HG02678 (cell line): Measurements from ENCODE around the gene SLC22A13.
"Not testable (repeated sequence)": the region's sequence is repeated elsewhere in the genome, so short reads cannot be mapped to it uniquely, and the experiment has no call there.

Experiments
- ATAC-seq: cut with Tn5 transposase; IDR thresholded peaks from one replicate; pipeline ENCODE4 v1.9.1; 2021; ENCODE audit warnings: mild to moderate bottlenecking, moderate library complexity; ENCODE audit not compliant: unreplicated experiment

Gene SLC22A13, protein sequence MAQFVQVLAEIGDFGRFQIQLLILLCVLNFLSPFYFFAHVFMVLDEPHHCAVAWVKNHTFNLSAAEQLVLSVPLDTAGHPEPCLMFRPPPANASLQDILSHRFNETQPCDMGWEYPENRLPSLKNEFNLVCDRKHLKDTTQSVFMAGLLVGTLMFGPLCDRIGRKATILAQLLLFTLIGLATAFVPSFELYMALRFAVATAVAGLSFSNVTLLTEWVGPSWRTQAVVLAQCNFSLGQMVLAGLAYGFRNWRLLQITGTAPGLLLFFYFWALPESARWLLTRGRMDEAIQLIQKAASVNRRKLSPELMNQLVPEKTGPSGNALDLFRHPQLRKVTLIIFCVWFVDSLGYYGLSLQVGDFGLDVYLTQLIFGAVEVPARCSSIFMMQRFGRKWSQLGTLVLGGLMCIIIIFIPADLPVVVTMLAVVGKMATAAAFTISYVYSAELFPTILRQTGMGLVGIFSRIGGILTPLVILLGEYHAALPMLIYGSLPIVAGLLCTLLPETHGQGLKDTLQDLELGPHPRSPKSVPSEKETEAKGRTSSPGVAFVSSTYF

DNA sequence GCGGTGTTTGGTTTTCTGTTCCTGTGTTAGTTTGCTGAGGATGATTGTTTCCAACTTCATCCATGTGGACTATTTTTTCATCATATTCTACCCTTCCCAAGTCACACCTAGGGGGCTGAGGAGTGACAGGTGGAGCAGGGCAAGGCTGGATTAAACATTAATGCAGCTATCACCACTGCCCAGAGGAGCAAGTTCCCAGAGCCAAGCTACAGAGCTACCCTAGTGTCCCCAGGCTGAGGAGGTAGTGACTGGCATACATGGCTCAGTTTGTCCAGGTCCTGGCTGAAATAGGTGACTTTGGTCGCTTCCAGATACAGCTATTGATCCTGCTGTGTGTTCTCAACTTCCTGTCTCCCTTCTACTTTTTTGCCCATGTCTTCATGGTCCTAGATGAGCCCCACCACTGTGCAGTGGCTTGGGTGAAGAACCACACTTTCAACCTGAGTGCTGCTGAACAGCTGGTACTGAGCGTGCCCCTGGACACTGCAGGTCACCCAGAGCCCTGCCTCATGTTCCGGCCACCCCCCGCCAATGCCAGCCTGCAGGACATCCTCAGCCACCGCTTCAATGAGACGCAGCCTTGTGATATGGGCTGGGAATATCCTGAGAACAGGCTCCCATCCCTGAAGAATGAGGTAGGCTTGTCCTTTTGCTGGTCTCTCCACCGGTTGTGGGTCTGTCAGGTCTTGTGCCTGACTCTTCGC, at the start of gene SLC22A13:
TSS of gene SLC22A13 (plus strand) at position 209 of the 704 bp plus-strand sequence. CDS start at position 258, 49 bp downstream.
- no peak for ATAC-seq

DNA sequence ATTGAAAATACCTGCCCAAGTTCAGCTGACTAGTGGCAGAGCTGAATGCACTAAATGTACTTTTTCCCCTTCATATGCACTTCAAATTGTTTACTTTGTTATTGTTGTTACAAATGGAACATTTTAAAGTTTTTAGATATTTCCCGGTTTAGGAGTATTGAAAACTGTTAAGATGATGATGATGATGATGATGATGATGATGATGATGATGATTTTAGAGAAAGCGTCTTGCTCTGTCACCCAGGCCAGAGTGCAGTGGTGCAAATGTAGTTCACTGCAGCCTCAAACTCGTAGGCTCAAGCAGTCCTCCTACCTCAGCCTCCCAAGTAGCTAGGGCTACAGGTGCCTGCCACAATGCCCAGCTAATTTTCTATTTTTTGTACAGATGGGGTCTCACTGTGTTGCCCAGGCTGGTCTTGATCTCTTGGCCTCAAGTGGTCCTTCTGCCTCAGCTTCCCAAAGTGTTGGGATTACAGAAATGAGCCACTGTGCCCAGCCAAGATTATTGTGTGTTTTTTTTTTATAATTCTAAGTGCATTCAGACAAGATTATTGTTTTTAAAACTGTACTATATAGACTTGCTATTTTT, 45.9 kb upstream of the SLC22A13 start:
- no peak for ATAC-seq

GRCh38 chr3:38221005-38221404, 44.6 kb upstream of the SLC22A13 start:
- ATAC-seq, result no peak

DNA sequence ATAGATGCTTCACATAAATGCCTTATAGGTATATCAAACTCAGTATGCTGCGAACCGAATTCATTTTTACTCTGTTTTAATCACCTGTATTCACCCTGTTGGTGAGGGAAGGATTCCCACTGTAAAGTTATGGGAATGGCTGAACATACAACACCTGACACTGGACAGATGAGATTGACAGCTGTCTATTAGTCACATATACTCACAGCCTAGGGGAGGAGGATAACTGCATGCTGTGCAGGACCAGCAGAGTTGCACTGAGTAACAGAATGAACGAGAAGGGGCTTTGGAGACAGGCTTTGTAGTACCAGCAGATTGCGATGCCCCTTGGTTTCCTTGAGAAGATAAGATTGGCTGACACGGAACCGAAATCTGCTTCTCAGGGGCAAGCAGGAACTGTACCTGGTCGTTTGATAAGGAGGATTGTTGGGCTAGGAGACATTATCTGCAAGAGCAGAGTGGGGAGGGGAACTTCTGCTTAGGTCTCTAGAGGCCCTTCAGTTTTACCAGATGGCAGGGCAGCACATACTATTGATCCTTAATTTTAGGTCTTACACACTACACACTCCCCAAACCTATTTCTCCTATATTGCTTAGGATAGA, 43.5 kb upstream of the SLC22A13 start:
- no peak for ATAC-seq

- no peak for ATAC-seq
Observed at GRCh38 chr3:38224357-38224756, 41.3 kb upstream of the SLC22A13 start.

DNA sequence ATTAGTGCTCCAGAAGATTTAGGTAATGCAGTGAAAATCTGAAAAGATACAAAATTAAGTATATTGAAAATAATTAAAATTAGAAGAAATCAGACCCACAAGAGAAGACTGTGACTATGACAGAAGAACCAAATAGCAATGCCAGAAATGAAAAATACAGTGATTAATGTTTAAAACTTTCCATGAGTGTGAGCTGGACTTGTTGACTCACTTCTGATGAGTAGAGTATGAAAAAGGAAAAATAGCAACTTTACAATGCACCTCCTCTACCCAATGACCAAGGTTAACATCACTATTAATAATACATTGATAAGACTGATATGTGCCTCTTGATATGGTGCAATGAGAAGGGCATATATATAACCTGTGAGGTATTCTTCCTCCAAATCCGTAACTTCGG, 39.3 kb upstream of the SLC22A13 start:
- no peak for ATAC-seq

DNA sequence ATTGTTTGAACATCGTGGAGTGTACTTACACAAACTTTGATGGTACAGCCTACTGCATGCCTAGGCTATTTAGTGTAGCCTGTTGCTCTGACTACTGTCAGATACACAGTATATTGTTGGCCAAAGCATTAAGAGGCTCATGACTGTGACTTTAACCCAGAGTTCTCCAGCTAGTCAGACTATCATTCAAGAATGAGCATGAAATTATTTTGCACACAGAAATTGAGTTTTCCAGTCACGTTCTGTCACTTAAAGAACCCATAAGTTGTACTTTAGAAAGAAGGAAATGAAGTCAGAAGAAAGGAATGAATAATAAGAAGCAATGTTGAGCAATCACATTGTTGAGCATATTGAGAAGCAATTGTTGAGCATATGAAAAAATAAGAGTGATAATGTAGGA, 37.6 kb upstream of the SLC22A13 start:
- no peak for ATAC-seq

DNA sequence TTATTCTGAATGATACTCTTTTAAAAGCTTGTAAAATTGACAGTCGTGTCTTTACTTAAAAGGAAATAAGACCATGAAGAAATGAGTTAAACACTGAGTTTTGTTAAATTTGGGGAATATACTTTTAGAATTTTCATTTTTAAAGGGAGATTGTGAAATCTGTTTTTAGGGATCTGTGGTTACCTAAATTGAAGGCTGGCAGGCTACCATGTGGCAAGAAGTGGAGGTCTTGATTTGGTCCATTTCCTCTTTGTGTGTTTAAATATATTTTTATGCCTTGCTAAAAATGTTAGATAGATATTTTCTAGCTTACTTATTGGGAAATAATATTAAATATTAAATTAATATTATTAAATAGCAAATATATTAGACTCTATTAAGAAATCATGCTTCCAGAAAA, 36.6 kb upstream of the SLC22A13 start:
- no peak for ATAC-seq

GRCh38 chr3:38232701-38233100, 32.9 kb upstream of the SLC22A13 start:
- no peak for ATAC-seq

DNA sequence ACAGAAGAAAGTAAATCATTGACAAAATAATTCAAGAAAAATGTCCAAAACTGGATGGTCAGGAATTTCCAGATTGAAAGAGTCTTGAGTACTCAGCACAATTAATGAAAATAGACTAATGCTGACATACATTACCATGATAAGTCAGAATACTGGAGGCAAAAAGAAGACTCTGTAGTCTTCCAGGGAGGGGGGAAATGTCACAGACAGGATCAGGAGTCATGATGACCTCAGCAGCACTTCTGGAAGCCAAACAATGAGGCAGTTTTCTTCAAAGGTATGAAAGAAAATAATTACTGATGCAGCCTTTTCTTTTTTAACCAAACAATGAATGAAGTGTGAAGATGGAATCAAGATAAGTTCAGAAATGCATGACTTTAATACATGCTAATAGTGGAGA, 30.1 kb upstream of the SLC22A13 start:
- no peak for ATAC-seq

DNA sequence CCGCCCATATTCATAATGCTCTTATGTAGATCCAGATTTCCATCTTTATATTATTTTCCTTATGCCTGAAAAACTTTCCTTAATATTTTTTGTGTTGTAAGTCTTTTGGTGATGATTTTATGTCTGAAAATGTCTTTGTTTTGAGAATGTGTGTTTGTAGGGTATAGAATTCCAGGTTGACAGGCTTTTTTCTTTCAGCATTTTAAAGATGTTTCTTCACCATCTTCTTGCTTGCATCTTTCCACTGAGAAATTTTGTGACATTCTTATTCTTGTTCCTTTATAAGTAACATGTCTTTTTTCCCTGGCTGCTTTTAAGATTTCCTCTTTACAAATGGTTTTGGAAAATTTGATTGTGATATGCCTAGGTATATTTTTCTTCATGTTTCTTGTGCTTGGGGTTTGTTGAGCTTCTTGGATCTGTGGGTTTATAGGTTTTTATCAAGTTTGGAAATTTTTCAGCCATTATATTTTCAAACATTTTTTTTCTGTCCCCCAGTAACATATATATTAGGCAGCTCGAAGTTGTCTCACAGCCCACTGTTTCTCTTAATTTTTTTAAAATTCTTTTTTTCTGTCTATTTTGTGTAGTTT, 27.1 kb upstream of the SLC22A13 start:
- no peak for ATAC-seq

DNA sequence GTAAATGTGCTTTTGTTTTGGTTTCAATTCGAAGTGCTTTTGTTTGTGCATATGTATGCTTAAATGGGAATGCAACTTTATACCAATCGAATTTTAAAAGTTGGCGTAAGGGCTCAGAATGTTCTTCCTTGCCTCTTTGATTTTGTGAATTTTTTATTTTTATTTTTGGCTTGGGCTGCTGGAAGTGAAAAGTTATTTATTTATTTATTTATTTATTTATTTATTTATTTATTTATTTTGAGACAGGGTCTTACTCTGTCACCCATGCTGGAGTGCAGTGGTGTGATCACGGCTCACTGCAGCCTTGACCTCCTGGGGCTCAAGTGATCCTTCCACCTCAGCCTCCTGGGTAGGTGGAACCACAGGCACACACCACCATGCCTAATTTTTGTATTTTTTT, 22.8 kb upstream of the SLC22A13 start:
- not testable (repeated sequence) for ATAC-seq

DNA sequence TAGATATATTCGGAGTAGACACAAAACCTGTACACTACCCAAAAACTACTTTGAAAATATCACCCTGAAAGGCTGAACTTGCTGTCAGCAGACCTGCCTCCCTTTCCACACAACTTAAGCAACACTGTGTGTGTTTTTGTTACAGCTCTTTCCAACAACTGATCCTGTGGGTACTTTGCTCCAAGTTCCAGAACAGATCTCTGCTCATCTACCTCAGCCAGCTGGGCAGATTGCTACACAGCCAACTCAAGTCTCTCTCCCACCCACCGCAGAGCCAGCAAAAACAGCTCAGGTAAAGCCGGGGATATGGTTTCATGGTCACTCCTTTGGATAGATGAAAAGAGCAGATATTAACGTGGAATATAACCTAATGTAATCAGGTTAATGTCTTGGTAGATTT, 19.7 kb upstream of the SLC22A13 start:
- no peak for ATAC-seq

DNA sequence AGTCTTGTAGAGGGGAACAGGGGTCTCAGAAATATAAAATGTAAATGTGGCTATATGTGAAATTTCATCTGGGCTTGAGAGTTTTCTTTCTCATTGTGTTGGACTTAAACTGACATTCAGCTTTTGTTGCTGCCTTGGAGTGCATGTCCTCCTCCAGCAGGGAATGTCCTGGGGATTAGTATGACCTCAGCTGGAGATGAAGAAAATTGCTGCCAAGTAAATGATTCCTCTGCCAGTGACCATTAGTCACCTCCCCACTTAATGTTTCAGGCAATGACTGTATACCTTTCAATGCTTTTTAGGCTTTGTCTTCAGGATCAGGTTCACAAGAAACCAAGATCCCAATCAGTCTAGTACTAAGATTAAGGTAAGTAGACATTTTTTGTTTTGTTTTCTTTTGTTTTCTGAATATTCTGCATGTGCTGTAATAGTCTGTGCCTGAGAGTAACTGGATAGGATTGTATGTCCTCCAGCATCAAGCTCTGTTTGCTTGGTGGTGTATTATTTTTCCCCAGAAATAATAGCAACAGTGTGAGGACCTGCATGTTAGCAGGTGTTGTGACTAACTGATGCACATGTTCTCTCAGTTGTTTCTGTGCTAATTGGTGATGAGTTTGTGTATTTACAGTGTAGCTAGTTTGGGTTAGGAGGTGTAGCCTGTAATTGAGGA, 18.1 kb upstream of the SLC22A13 start:
- no peak for ATAC-seq

DNA sequence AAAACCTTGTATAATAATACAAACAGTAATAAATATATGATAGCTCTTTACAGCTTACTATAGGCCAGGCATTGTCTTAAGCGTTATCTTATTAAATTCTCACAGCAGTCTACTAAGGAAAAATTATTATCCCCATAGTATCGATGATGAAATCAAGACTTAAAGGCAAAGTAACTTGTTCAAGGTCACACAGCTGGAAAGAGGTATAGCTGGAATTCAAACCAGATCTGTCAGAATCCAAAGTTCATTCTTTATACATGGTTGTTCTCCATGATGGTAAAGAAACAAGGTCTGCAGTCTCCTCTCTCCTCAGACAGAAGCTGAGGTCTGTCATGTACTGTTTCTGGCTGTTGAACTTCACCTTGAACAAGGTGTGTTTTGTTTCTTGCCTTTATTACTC, 15.4 kb upstream of the SLC22A13 start:
- ATAC-seq, result no peak

DNA sequence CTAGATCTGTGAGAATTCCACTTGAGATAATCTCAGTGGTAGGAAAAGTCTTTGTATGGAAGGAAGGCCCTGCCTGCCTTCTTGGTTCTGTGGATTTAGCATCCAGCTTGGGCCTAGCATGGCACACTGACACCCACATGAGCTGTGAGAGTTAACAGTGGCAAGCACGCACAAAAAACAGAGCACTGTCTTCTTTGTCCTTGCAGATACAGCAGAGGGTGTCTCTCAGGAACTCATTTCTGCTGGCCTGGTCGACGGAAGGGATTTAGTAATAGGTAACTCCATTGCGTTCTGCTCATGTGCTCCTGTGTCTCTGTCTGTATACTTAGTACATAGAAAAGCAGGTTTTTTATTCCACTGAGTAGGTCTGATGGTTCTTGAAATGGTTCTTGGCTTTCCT, 14.4 kb upstream of the SLC22A13 start:
- ATAC-seq, result no peak

DNA sequence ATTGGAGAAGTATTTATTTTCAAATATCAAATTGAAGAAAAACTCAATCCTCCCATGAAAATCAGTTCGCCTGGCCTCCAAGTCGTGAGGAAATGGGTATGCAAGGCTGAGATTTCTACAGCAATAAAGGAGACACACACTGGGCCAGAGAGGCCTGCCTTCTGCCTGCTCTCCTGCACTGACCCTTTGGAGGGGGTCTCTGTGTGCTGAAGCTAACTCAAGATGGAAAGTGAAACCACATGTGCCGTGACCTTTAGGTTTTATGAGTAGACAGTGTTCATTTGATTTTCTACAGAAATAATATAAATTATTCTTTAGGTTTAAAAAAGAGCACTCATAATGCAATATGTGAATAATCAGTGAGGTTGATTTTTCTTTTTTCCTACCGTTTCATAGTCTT, 11.9 kb upstream of the SLC22A13 start:
- no peak for ATAC-seq

- no peak for ATAC-seq
Observed at GRCh38 chr3:38254872-38255271, 10.7 kb upstream of the SLC22A13 start.

DNA sequence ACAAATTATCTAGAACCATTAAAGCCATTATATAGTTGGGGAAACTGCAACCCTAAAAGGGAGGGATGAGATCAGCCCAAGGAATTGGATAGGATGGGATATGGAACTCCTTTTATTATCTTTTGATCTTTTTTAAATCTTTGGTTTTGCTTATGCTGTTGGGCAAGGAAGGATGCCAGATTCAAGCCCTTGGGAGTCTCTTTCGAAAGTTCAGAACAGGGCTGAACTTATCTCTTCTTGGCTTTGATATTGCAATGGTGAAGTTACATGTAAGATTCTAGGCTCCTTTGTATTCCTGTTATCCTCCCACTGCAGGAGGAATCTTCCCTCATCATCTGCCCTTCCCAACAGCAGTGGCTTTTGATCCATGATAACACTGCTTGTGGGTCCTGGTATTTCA, 10.0 kb upstream of the SLC22A13 start:
- no peak for ATAC-seq

- no peak for ATAC-seq
Observed at GRCh38 chr3:38257583-38257982, 8.0 kb upstream of the SLC22A13 start.
